Epithelial cell of esophagus (primary cell): Measurements from ENCODE around the gene DCXR.

Experiments used
- DNase-seq: peaks from one replicate; pipeline ENCODE4 v3.0.0; 2010; ENCODE audit warnings: low read depth
- H3K4me3 ChIP-seq: 2 replicates; pipeline ENCODE4 v1.5.1; 2011; ENCODE audit warnings: mild to moderate bottlenecking, low read length, control low read depth
- CTCF ChIP-seq: IDR thresholded peaks from 2 replicates; pipeline ENCODE4 v1.5.1; 2011; ENCODE audit warnings: low read depth, mild to moderate bottlenecking, low read length, control low read depth, inconsistent platforms; ENCODE audit not compliant: insufficient read depth; ENCODE audit errors: missing control alignments

The DCXR gene

GRCh38 chr17:82037092-82037888 lies at the start of gene DCXR:
TSS of gene DCXR (minus strand) at chr17:82037697. CDS start at chr17:82037682, 15 bp downstream.
- H3K4me3 ChIP-seq = peak within 1 kb of the TSS; percentile 80
- TF ChIP-seq CTCF = peak; percentile 48
- peak; percentile 99 for DNase-seq

GRCh38 chr17:82085931-82086764 lies 48.7 kb upstream of the DCXR start:
- no peak for DNase-seq
- H3K4me3 ChIP-seq = no peak overlapping the region
- no peak for TF ChIP-seq CTCF

- no peak overlapping the region for H3K4me3 ChIP-seq
- TF ChIP-seq CTCF = no peak
- no peak for DNase-seq
Measured at GRCh38 chr17:82085031-82085861, 47.7 kb upstream of the DCXR start.

- H3K4me3 ChIP-seq = no peak overlapping the region
- no peak for DNase-seq
- TF ChIP-seq CTCF = no peak
Measured at GRCh38 chr17:82084373-82085030, 47.0 kb upstream of the DCXR start.

GRCh38 chr17:82083533-82084359 lies 46.2 kb upstream of the DCXR start:
- no peak for DNase-seq
- H3K4me3 ChIP-seq = no peak overlapping the region
- TF ChIP-seq CTCF = no peak
